Measurements from ENCODE around the gene HAUS6.

DNA sequence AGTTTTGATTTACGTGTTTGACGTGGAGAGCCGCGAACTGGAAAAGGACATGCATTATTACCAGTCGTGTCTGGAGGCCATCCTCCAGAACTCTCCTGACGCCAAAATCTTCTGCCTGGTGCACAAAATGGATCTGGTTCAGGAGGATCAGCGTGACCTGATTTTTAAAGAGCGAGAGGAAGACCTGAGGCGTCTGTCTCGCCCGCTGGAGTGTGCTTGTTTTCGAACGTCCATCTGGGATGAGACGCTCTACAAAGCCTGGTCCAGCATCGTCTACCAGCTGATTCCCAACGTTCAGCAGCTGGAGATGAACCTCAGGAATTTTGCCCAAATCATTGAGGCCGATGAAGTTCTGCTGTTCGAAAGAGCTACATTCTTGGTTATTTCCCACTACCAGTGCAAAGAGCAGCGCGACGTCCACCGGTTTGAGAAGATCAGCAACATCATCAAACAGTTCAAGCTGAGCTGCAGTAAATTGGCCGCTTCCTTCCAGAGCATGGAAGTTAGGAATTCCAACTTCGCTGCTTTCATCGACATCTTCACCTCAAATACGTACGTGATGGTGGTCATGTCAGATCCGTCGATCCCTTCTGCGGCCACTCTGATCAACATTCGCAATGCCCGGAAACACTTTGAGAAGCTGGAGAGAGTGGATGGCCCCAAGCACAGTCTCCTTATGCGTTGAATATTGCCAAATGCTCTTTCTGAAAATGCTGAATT, 52.6 kb downstream of the HAUS6 start:
- TF ChIP-seq, protein P1, sequence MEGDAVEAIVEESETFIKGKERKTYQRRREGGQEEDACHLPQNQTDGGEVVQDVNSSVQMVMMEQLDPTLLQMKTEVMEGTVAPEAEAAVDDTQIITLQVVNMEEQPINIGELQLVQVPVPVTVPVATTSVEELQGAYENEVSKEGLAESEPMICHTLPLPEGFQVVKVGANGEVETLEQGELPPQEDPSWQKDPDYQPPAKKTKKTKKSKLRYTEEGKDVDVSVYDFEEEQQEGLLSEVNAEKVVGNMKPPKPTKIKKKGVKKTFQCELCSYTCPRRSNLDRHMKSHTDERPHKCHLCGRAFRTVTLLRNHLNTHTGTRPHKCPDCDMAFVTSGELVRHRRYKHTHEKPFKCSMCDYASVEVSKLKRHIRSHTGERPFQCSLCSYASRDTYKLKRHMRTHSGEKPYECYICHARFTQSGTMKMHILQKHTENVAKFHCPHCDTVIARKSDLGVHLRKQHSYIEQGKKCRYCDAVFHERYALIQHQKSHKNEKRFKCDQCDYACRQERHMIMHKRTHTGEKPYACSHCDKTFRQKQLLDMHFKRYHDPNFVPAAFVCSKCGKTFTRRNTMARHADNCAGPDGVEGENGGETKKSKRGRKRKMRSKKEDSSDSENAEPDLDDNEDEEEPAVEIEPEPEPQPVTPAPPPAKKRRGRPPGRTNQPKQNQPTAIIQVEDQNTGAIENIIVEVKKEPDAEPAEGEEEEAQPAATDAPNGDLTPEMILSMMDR (IDR thresholded peaks at IDR 0.05; ENCODE audit: low read depth, low read length): no peak
- TF ChIP-seq POLR2A (IDR thresholded peaks at IDR 0.05; ENCODE audit: extremely low read depth, insufficient read length) (no peak), MAX (IDR thresholded peaks at IDR 0.05; ENCODE audit: low read depth, low read length) (peak; percentile 28; the same call in 1 of the 2 replicates), MYC (IDR thresholded peaks at IDR 0.05; ENCODE audit: low read depth, low read length) (no peak)
